NT2/D1 (cell line): ENCODE data around the gene TBX4.

ENCODE experiments used
- YY1 ChIP-seq: IDR thresholded peaks from 2 replicates; pipeline ENCODE4 v1.6.1; 2011; ENCODE audit not compliant: insufficient read length, insufficient read depth
- ZNF274 ChIP-seq: IDR thresholded peaks from 2 replicates; pipeline ENCODE4 v1.6.1; 2011; ENCODE audit warnings: mild to moderate bottlenecking, low read depth, low read length

- TF ChIP-seq ZNF274 (no peak), YY1 (no peak)
Measured at GRCh38 chr17:61456688-61457225, 4.5 kb downstream of the TBX4 start.
